A549 (cell line): Measurements from ENCODE around the gene KCNN3. TPM values are rescaled to one million over a fixed set of nuclear protein-coding genes. Genes with fewer than 3 reads are reported as not detected.

Experiments
- ATAC-seq, 2 experiments: fragments of 200-7000 bp in 1 of 2; fragments of >200 bp in 1 of 2; cut with Nextera tagmentation in 1 of 2; cut with Tn5 transposase in 1 of 2; 3 replicates each; pipeline versions ENCODE4 v1.8.0 to v1.9.1; 2018 to 2020; ENCODE audit warnings: mild to moderate bottlenecking in 1 of 2, moderate library complexity in 1 of 2
- CTCF ChIA-PET: fragments of 300-600 bp; sonication (Branson Sonifier 250); formaldehyde crosslinking; extraction: SDS; loops from one replicate; lab custom pipeline; 2021; ENCODE audit warnings: antibody characterized with exemption, inconsistent platforms; lab: Yijun Ruan, JAX
- POLR2A ChIA-PET: fragments of 350-600 bp; formaldehyde crosslinking; extraction: SDS; loops from one replicate; lab custom pipeline; 2021; ENCODE audit warnings: antibody characterized with exemption, inconsistent platforms; lab: Yijun Ruan, JAX
- DNase-seq, 2 experiments: peaks; one replicate each; pipeline versions ENCODE4 v3.0.0 to v3.0.0-alpha.2; 2011 to 2016; ENCODE audit warnings: low read depth in 1 of 2, low spot score in 1 of 2
- FAIRE-seq: peaks from 2 replicates; lab custom pipeline; 2011; peaks lifted over from hg19 to GRCh38; lab: Jason Lieb, UNC
- H3K27ac ChIP-seq, 2 experiments: fragments of >200 bp; sonication (Bioruptor Twin); formaldehyde crosslinking; 3 replicates each; pipeline ENCODE4 v1.5.1; 2016 to 2017
- H3K4me1 ChIP-seq: fragments of >200 bp; sonication (Bioruptor Twin); formaldehyde crosslinking; 3 replicates; pipeline ENCODE4 v1.6.1; 2016
- H3K4me2 ChIP-seq: fragments of >200 bp; sonication (Bioruptor Twin); formaldehyde crosslinking; 3 replicates; pipeline ENCODE4 v1.6.1; 2016
- H3K4me3 ChIP-seq: fragments of >200 bp; sonication (Bioruptor Twin); formaldehyde crosslinking; 3 replicates; pipeline ENCODE4 v1.5.1; 2016
- H3K9me3 ChIP-seq: fragments of >200 bp; sonication (Bioruptor Twin); formaldehyde crosslinking; 3 replicates; pipeline ENCODE4 v1.6.1; 2016
- CBX8 ChIP-seq: fragments of 200-600 bp; sonication (generic); IDR thresholded peaks from 2 replicates; pipeline ENCODE4 v1.6.1; 2016
- CEBPB ChIP-seq, 2 experiments: fragments of >200 bp in 1 of 2; sonication (Bioruptor Twin) in 1 of 2; formaldehyde crosslinking in 1 of 2; IDR thresholded peaks; 2 replicates each; pipeline ENCODE4 v1.6.1; 2012 to 2016
- CHD4 ChIP-seq: fragments of 200-600 bp; sonication (generic); IDR thresholded peaks from 2 replicates; pipeline ENCODE4 v1.6.1; 2016; ENCODE audit warnings: antibody characterized with exemption, mild to moderate bottlenecking, borderline replicate concordance
- EHF ChIP-seq: fragments of 250-450 bp; sonication (Bioruptor Pico); IDR thresholded peaks from 2 replicates; pipeline ENCODE4 v1.5.0; 2020; ENCODE audit warnings: mild to moderate bottlenecking
- EHMT2 ChIP-seq: fragments of 200-600 bp; sonication (generic); IDR thresholded peaks from 2 replicates; pipeline ENCODE4 v1.6.1; 2016; ENCODE audit warnings: antibody characterized with exemption, low read depth, mild to moderate bottlenecking, moderate library complexity
- FOXS1 ChIP-seq: fragments of 250-450 bp; sonication (Bioruptor Pico); IDR thresholded peaks from 2 replicates; pipeline ENCODE4 v1.5.0; 2020; ENCODE audit warnings: mild to moderate bottlenecking, moderate library complexity
- KDM5A ChIP-seq: fragments of 200-600 bp; sonication (generic); IDR thresholded peaks from 2 replicates; pipeline ENCODE4 v1.6.1; 2016; ENCODE audit warnings: antibody characterized with exemption, mild to moderate bottlenecking
- MAFK ChIP-seq: fragments of 450-650 bp; IDR thresholded peaks from 2 replicates; pipeline ENCODE4 v1.6.1; 2014; ENCODE audit not compliant: partially characterized antibody
- MAZ ChIP-seq: fragments of 150-350 bp; IDR thresholded peaks from 2 replicates; pipeline ENCODE4 v1.6.1; 2014; ENCODE audit warnings: antibody characterized with exemption, low read depth, low read length, borderline replicate concordance
- NFE2L2 ChIP-seq: fragments of 150-350 bp; conservative IDR thresholded peaks from 2 replicates; pipeline ENCODE4 v1.6.1; 2014; ENCODE audit warnings: low read length
- NPAS2 ChIP-seq: fragments of 250-450 bp; sonication (Bioruptor Pico); IDR thresholded peaks from 2 replicates; pipeline ENCODE4 v1.8.0; 2022; ENCODE audit warnings: mild to moderate bottlenecking, moderate library complexity, borderline replicate concordance
- PHF8 ChIP-seq: fragments of 200-600 bp; sonication (generic); IDR thresholded peaks from 2 replicates; pipeline ENCODE4 v1.6.1; 2016; ENCODE audit warnings: low read depth, mild to moderate bottlenecking, antibody characterized with exemption, moderate library complexity, borderline replicate concordance
- RAD21 ChIP-seq, 2 experiments: fragments of >200 bp in 1 of 2; sonication (Bioruptor Twin) in 1 of 2; formaldehyde crosslinking in 1 of 2; IDR thresholded peaks in 1 of 2; conservative IDR thresholded peaks in 1 of 2; 2 replicates in 1 of 2; 3 replicates in 1 of 2; pipeline ENCODE4 v1.6.1; 2012 to 2018; ENCODE audit warnings: inconsistent platforms in 1 of 2
- SMC3 ChIP-seq: fragments of >200 bp; sonication (Bioruptor Twin); formaldehyde crosslinking; IDR thresholded peaks from 3 replicates; pipeline ENCODE4 v1.6.1; 2018; ENCODE audit warnings: inconsistent platforms
- SREBF2 ChIP-seq: fragments of 450-650 bp; IDR thresholded peaks from 2 replicates; pipeline ENCODE4 v1.6.1; 2014; ENCODE audit warnings: mild to moderate bottlenecking, moderate library complexity
- ZFP36 ChIP-seq: fragments of 450-650 bp; IDR thresholded peaks from 2 replicates; pipeline ENCODE4 v1.6.1; 2014; ENCODE audit warnings: borderline replicate concordance; ENCODE audit not compliant: partially characterized antibody
- ZNF302 ChIP-seq: fragments of 250-450 bp; sonication (Bioruptor Pico); IDR thresholded peaks from 2 replicates; pipeline ENCODE4 v1.9.0; 2021; ENCODE audit warnings: inconsistent platforms, mild to moderate bottlenecking, moderate library complexity
- WGBS: methylation state at CpG from one replicate; pipeline ENCODE4 v1.1.6; 2017; ENCODE audit errors: missing lambda C conversion rate; 5-methylcytosine and 5-hydroxymethylcytosine counted together
- polyA plus RNA-seq, 4 experiments: library from polyadenylated mRNA; depleted of rRNA in 3 of 4; stranded (reverse); fragments of >200 nt; fragmentation: RNase III in 1 of 4; extraction: RNeasy Plus Mini Kit Qiagen cat#74134 plus additional on column Dnase treatment in 1 of 4; gene quantifications; 2 replicates in 3 of 4; 3 replicates in 1 of 4; pipeline ENCODE4 v1.2.3, GENCODE V29; 2011 to 2017
- TF ChIP-seq, protein P1 (sequence below): IDR thresholded peaks from 2 replicates; pipeline ENCODE4 v1.6.1; 2012
- TF ChIP-seq, protein P2 (sequence below): fragments of 450-650 bp; IDR thresholded peaks from 2 replicates; pipeline ENCODE4 v1.6.1; 2014; ENCODE audit warnings: antibody characterized with exemption
- TF ChIP-seq, protein P3 (sequence below): fragments of 250-450 bp; sonication (Bioruptor Pico); IDR thresholded peaks from 2 replicates; pipeline ENCODE4 v1.5.0; 2020; ENCODE audit warnings: low read depth, mild to moderate bottlenecking, moderate library complexity
- TF ChIP-seq, protein P4 (sequence below): fragments of >200 bp; sonication (Bioruptor Twin); formaldehyde crosslinking; IDR thresholded peaks from 3 replicates; pipeline ENCODE4 v1.6.1; 2016

The KCNN3 gene
- polyA plus RNA-seq, 2 of the 4 experiments (the other 2 are of a cell fraction): 0.01 to 0.03 TPM

DNA sequence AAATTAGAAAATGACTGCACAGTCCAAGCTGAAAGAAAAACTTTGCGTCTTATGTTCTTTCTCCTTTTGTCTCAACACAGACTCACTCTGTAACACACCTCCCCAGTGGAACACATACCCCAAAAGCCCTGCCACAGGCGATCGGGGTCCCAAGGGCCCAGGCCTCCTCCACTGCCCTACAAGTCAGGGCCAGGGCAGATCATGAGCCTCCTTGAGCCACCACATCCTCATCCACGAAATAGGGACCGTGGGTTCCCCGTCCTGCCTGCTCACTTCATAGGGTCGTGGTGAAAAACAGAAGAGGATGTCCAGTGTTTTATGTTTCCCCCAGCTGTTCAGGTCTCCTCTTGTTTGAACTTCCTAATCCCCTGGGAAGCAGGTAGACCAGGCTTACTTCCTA lies 116.7 kb downstream of the KCNN3 start:
- no peak overlapping the region for H3K27ac ChIP-seq
- POLR2A ChIA-PET: no interaction called here
- no peak for FAIRE-seq
- 0 out of 3 replicates have a peak, but pooled peaks cover 5% of the 10 kb centered on the region for H3K4me1 ChIP-seq
- no peak for ATAC-seq
- TF ChIP-seq CHD4: no peak
- TF ChIP-seq PHF8: no peak
- TF ChIP-seq SMC3: no peak
- no peak for TF ChIP-seq CBX8
- TF ChIP-seq, protein P1, sequence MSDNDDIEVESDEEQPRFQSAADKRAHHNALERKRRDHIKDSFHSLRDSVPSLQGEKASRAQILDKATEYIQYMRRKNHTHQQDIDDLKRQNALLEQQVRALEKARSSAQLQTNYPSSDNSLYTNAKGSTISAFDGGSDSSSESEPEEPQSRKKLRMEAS: no peak
- TF ChIP-seq EHMT2: no peak
- TF ChIP-seq NFE2L2: no peak
- TF ChIP-seq, protein P2, sequence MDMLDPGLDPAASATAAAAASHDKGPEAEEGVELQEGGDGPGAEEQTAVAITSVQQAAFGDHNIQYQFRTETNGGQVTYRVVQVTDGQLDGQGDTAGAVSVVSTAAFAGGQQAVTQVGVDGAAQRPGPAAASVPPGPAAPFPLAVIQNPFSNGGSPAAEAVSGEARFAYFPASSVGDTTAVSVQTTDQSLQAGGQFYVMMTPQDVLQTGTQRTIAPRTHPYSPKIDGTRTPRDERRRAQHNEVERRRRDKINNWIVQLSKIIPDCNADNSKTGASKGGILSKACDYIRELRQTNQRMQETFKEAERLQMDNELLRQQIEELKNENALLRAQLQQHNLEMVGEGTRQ: no peak
- TF ChIP-seq KDM5A: no peak
- TF ChIP-seq EHF (CRISPR knock-in tag): no peak
- no peak for TF ChIP-seq ZNF302 (CRISPR knock-in tag)
- no peak for TF ChIP-seq FOXS1
- TF ChIP-seq NPAS2 (CRISPR knock-in tag): no peak
- WGBS: 41% methylated on average over 7 of the region's 7 CpGs
- H3K4me3 ChIP-seq: no peak overlapping the region
- H3K9me3 ChIP-seq: no peaks in the 10 kb centered on the region
- CTCF ChIA-PET: interaction anchor here (0.7 to 1.8 kb wide), 2 partner anchors 19 to 84 kb away, joined by 3 to 10 read pairs; no protein-coding TSS in a partner anchor
- H3K4me2 ChIP-seq: no peak overlapping the region
- no peak for DNase-seq

DNA sequence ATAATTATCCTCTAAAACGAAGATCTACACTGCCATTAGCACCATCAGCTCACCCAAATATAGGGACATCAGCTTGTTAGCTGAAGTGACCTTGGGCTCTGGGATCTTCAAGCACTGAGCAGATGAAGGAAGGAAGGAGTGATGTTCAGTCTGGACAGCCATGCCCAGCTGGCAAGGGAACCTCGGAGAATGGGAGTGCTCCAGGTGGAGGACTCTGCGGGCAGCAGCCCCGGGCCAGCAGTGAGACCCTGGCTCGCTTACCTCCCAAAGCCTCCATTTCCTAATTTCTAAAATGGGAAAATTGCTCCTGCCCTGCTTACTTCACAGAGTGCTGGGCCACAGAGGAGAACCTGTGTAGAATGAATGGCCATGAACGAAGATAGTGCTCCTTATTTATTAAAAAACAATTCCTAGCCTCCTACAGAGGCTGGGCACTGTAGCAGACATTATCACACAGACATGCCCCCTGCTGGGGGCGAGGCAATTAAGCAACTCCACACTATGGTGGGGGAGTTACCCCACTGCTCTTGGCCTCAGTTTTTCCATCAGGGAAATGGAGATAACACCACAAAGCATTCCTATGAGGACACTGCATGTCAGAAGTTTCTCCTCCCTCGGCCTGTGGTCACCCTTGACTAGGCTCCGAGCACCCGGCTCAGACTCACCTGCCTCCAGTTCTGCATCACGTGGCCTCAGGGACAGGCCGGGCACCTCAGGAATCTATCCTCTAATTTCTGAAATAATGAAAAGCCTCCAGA lies 117.6 kb downstream of the KCNN3 start:
- WGBS: 55% methylated on average over 12 of the region's 12 CpGs
- no peak overlapping the region for H3K27ac ChIP-seq
- FAIRE-seq: no peak
- ATAC-seq: no peak
- ChIA-PET CTCF (interaction anchor here (0.7 to 13.6 kb wide), 3 partner anchors 8 to 83 kb away, joined by 3 to 94 read pairs (median 10); no protein-coding TSS in a partner anchor), POLR2A (no interaction called here)
- 0 out of 3 replicates have a peak, but pooled peaks cover 5% of the 10 kb centered on the region for H3K4me1 ChIP-seq
- DNase-seq: no peak
- TF ChIP-seq MAZ (no peak), KDM5A (no peak), SREBF2 (no peak), MAFK (no peak), ZFP36 (no peak), CEBPB (IDR thresholded peaks at IDR 0.05) (peak in 1 of 2 experiments; percentile 5; a peak in 1 of 4 replicates), RAD21 (conservative IDR thresholded peaks at IDR 0.05 in 1 of 2, IDR thresholded peaks at IDR 0.05 in 1 of 2) (0 out of 5 replicates have a peak, but pooled peaks of 1 of the 2 experiments have one; percentile 3), NFE2L2 (no peak), PHF8 (no peak)
- TF ChIP-seq, protein P3, sequence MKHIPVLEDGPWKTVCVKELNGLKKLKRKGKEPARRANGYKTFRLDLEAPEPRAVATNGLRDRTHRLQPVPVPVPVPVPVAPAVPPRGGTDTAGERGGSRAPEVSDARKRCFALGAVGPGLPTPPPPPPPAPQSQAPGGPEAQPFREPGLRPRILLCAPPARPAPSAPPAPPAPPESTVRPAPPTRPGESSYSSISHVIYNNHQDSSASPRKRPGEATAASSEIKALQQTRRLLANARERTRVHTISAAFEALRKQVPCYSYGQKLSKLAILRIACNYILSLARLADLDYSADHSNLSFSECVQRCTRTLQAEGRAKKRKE: no peak
- TF ChIP-seq, protein P4, sequence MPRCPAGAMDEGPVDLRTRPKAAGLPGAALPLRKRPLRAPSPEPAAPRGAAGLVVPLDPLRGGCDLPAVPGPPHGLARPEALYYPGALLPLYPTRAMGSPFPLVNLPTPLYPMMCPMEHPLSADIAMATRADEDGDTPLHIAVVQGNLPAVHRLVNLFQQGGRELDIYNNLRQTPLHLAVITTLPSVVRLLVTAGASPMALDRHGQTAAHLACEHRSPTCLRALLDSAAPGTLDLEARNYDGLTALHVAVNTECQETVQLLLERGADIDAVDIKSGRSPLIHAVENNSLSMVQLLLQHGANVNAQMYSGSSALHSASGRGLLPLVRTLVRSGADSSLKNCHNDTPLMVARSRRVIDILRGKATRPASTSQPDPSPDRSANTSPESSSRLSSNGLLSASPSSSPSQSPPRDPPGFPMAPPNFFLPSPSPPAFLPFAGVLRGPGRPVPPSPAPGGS: no peak
- TF ChIP-seq, protein P2: no peak
- no peak overlapping the region for H3K4me3 ChIP-seq
- H3K4me2 ChIP-seq: no peak overlapping the region
- no peaks in the 10 kb centered on the region for H3K9me3 ChIP-seq
